Stomach (tissue), 4 donors: ENCODE results near the gene AGAP1.

Experiments
- CTCF ChIP-seq, 7 experiments: fragments of 450-650 bp in 4 of 7; fragments of 200-600 bp in 3 of 7; sonication (generic) in 3 of 7; IDR thresholded peaks; one replicate each; pipeline ENCODE4 v1.5.1; 2016 to 2019; ENCODE audit warnings: antibody characterized with exemption in 7 of 7, control low read depth in 2 of 7, mild to moderate bottlenecking in 1 of 7
- POLR2A ChIP-seq, 4 donors: fragments of 450-650 bp; IDR thresholded peaks; one replicate each; pipeline ENCODE4 v1.6.1; 2016; ENCODE audit warnings: antibody characterized with exemption in 4 of 4, control low read depth in 2 of 4, mild to moderate bottlenecking in 1 of 4, moderate library complexity in 1 of 4
- POLR2AphosphoS5 ChIP-seq, 3 donors: sonication (generic); formaldehyde crosslinking; IDR thresholded peaks; one replicate each; pipeline ENCODE4 v1.6.1; 2016; ENCODE audit warnings: antibody characterized with exemption in 3 of 3

- TF ChIP-seq CTCF (IDR thresholded peaks at IDR 0.05): no peak
- no peak for TF ChIP-seq POLR2AphosphoS5 (IDR thresholded peaks at IDR 0.05)
- TF ChIP-seq POLR2A (IDR thresholded peaks at IDR 0.05): no peak
Observed at GRCh38 chr2:235496239-235496621, 2.4 kb downstream of the AGAP1 start.
